Activated T-cell treated with anti-CD3 and anti-CD28 coated beads, Interleukin-2, amount 50 U/mL, for 24 hours (primary cell): Measurements from ENCODE around the gene ATP10B.

Source experiments
- DNase-seq: peaks from one replicate; pipeline ENCODE4 v3.0.0-alpha.2; 2020
- H3K27ac Mint-ChIP-seq: 2 replicates; pipeline ENCODE4 v1.8.0; 2020; ENCODE audit warnings: mild to moderate bottlenecking, mixed read lengths
- H3K27me3 Mint-ChIP-seq: 2 replicates; pipeline ENCODE4 v1.8.0; 2020; ENCODE audit warnings: mixed read lengths
- H3K36me3 Mint-ChIP-seq: 2 replicates; pipeline ENCODE4 v1.8.0; 2020; ENCODE audit warnings: low read depth, mixed read lengths
- H3K4me1 Mint-ChIP-seq: 2 replicates; pipeline ENCODE4 v1.8.0; 2020; ENCODE audit warnings: low read depth, mixed read lengths
- H3K4me3 Mint-ChIP-seq: 2 replicates; pipeline ENCODE4 v1.8.0; 2020; ENCODE audit warnings: mild to moderate bottlenecking, moderate library complexity, mixed read lengths
- H3K9me3 Mint-ChIP-seq: 2 replicates; pipeline ENCODE4 v1.8.0; 2020; ENCODE audit warnings: mixed read lengths

ATP10B gene

GRCh38 chr5:160699301-160699700 lies 152.7 kb downstream of the ATP10B start:
- peaks cover 2% of the 10 kb centered on the region for H3K4me1 Mint-ChIP-seq
- peaks cover 3% of the 10 kb centered on the region for H3K27me3 Mint-ChIP-seq
- H3K27ac Mint-ChIP-seq: no peak overlapping the region

GRCh38 chr5:160697281-160697680 lies 154.7 kb downstream of the ATP10B start:
- H3K4me3 Mint-ChIP-seq: no peak overlapping the region
- H3K4me1 Mint-ChIP-seq: no peaks in the 10 kb centered on the region
- no peaks in the 10 kb centered on the region for H3K36me3 Mint-ChIP-seq
- H3K27me3 Mint-ChIP-seq: peaks cover 3% of the 10 kb centered on the region
- no peak overlapping the region for H3K27ac Mint-ChIP-seq
- no peaks in the 10 kb centered on the region for H3K9me3 Mint-ChIP-seq
- DNase-seq: no peak

More at GRCh38 chr5:160699301-160699700, 152.7 kb downstream of the ATP10B start:
- Mint-ChIP-seq H3K9me3 (no peaks in the 10 kb centered on the region), H3K36me3 (no peaks in the 10 kb centered on the region), H3K4me3 (no peak overlapping the region)
- DNase-seq: no peak

- Mint-ChIP-seq H3K9me3 (no peaks in the 10 kb centered on the region), H3K27ac (no peak overlapping the region), H3K4me1 (no peaks in the 10 kb centered on the region), H3K36me3 (no peaks in the 10 kb centered on the region), H3K27me3 (peaks cover under 1% of the 10 kb centered on the region), H3K4me3 (no peak overlapping the region)
- no peak for DNase-seq
Observed at GRCh38 chr5:160694896-160695295, 157.1 kb downstream of the ATP10B start.

- Mint-ChIP-seq H3K9me3 (no peaks in the 10 kb centered on the region), H3K27me3 (peaks cover 8% of the 10 kb centered on the region), H3K4me1 (no peaks in the 10 kb centered on the region), H3K27ac (no peak overlapping the region), H3K4me3 (no peak overlapping the region), H3K36me3 (no peaks in the 10 kb centered on the region)
- no peak for DNase-seq
Observed at GRCh38 chr5:160693831-160694465, 158.1 kb downstream of the ATP10B start.

- no peak for DNase-seq
- Mint-ChIP-seq H3K9me3 (no peaks in the 10 kb centered on the region), H3K27me3 (peaks cover 8% of the 10 kb centered on the region), H3K4me1 (no peaks in the 10 kb centered on the region), H3K36me3 (no peaks in the 10 kb centered on the region), H3K27ac (no peak overlapping the region), H3K4me3 (no peak overlapping the region)
Observed at GRCh38 chr5:160692271-160692670, 159.7 kb downstream of the ATP10B start.

GRCh38 chr5:160685695-160686094 lies 166.3 kb downstream of the ATP10B start:
- no peaks in the 10 kb centered on the region for H3K9me3 Mint-ChIP-seq
- DNase-seq: no peak
- no peak overlapping the region for H3K4me3 Mint-ChIP-seq
- H3K27me3 Mint-ChIP-seq: peaks cover 17% of the 10 kb centered on the region
- no peaks in the 10 kb centered on the region for H3K36me3 Mint-ChIP-seq
- H3K4me1 Mint-ChIP-seq: no peaks in the 10 kb centered on the region
- H3K27ac Mint-ChIP-seq: no peak overlapping the region

GRCh38 chr5:160685219-160685618 lies 166.8 kb downstream of the ATP10B start:
- Mint-ChIP-seq H3K27ac (no peak overlapping the region), H3K4me1 (no peaks in the 10 kb centered on the region), H3K4me3 (no peak overlapping the region), H3K9me3 (no peaks in the 10 kb centered on the region), H3K27me3 (peaks cover 17% of the 10 kb centered on the region), H3K36me3 (no peaks in the 10 kb centered on the region)
- no peak for DNase-seq

- Mint-ChIP-seq H3K9me3 (no peaks in the 10 kb centered on the region), H3K27ac (no peak overlapping the region), H3K27me3 (peaks cover 4% of the 10 kb centered on the region), H3K4me3 (no peak overlapping the region), H3K4me1 (no peaks in the 10 kb centered on the region), H3K36me3 (no peaks in the 10 kb centered on the region)
- DNase-seq: no peak
Observed at GRCh38 chr5:160679567-160680309, 172.3 kb downstream of the ATP10B start.

GRCh38 chr5:160675988-160676387 lies 176.0 kb downstream of the ATP10B start:
- H3K9me3 Mint-ChIP-seq: no peaks in the 10 kb centered on the region
- H3K36me3 Mint-ChIP-seq: no peaks in the 10 kb centered on the region
- DNase-seq: no peak
- no peak overlapping the region for H3K27ac Mint-ChIP-seq
- H3K4me3 Mint-ChIP-seq: no peak overlapping the region
- H3K4me1 Mint-ChIP-seq: no peaks in the 10 kb centered on the region
- H3K27me3 Mint-ChIP-seq: peaks cover 5% of the 10 kb centered on the region

- Mint-ChIP-seq H3K27ac (no peak overlapping the region), H3K9me3 (no peaks in the 10 kb centered on the region), H3K27me3 (peaks cover 5% of the 10 kb centered on the region), H3K4me3 (no peak overlapping the region), H3K4me1 (no peaks in the 10 kb centered on the region), H3K36me3 (no peaks in the 10 kb centered on the region)
- DNase-seq: no peak
Observed at GRCh38 chr5:160674901-160675300, 177.1 kb downstream of the ATP10B start.

GRCh38 chr5:160672521-160672920 lies 179.5 kb downstream of the ATP10B start:
- no peaks in the 10 kb centered on the region for H3K36me3 Mint-ChIP-seq
- no peak for DNase-seq
- H3K4me3 Mint-ChIP-seq: no peak overlapping the region
- H3K4me1 Mint-ChIP-seq: no peaks in the 10 kb centered on the region
- H3K9me3 Mint-ChIP-seq: no peaks in the 10 kb centered on the region
- H3K27ac Mint-ChIP-seq: no peak overlapping the region
- peaks cover 5% of the 10 kb centered on the region for H3K27me3 Mint-ChIP-seq

- H3K4me3 Mint-ChIP-seq: no peak overlapping the region
- no peaks in the 10 kb centered on the region for H3K36me3 Mint-ChIP-seq
- no peaks in the 10 kb centered on the region for H3K4me1 Mint-ChIP-seq
- no peak overlapping the region for H3K27ac Mint-ChIP-seq
- H3K9me3 Mint-ChIP-seq: no peaks in the 10 kb centered on the region
- no peak for DNase-seq
- peaks cover 8% of the 10 kb centered on the region for H3K27me3 Mint-ChIP-seq
Observed at GRCh38 chr5:160668356-160668755, 183.7 kb downstream of the ATP10B start.

- Mint-ChIP-seq H3K4me1 (no peaks in the 10 kb centered on the region), H3K27me3 (peaks cover 8% of the 10 kb centered on the region), H3K36me3 (no peaks in the 10 kb centered on the region)
Observed at GRCh38 chr5:160667160-160667559, 184.9 kb downstream of the ATP10B start.

GRCh38 chr5:160665460-160665859 lies 186.6 kb downstream of the ATP10B start:
- no peak overlapping the region for H3K4me3 Mint-ChIP-seq
- H3K4me1 Mint-ChIP-seq: no peaks in the 10 kb centered on the region
- peaks cover 5% of the 10 kb centered on the region for H3K27me3 Mint-ChIP-seq
- no peak overlapping the region for H3K27ac Mint-ChIP-seq
- H3K36me3 Mint-ChIP-seq: no peaks in the 10 kb centered on the region
- no peaks in the 10 kb centered on the region for H3K9me3 Mint-ChIP-seq
- no peak for DNase-seq

More at GRCh38 chr5:160667160-160667559, 184.9 kb downstream of the ATP10B start:
- no peak overlapping the region for H3K27ac Mint-ChIP-seq
- no peaks in the 10 kb centered on the region for H3K9me3 Mint-ChIP-seq
- H3K4me3 Mint-ChIP-seq: no peak overlapping the region
- DNase-seq: no peak

- Mint-ChIP-seq H3K36me3 (no peaks in the 10 kb centered on the region), H3K4me3 (no peak overlapping the region), H3K4me1 (no peaks in the 10 kb centered on the region), H3K9me3 (no peaks in the 10 kb centered on the region), H3K27ac (no peak overlapping the region), H3K27me3 (peaks cover 21% of the 10 kb centered on the region)
- no peak for DNase-seq
Observed at GRCh38 chr5:160660132-160660531, 191.9 kb downstream of the ATP10B start.
